ENCODE data around the gene SIRPG. TPM values are rescaled to one million over a fixed set of nuclear protein-coding genes. Genes with fewer than 3 reads are reported as not detected.

Gene SIRPG
- total RNA-seq, 4 donors from 2014 or later, result 0.62 TPM; not detected in 3

GRCh38 chr20:1700990-1701389 is 43.4 kb upstream of the SIRPG start:
- Histone ChIP-seq H3K9me3 (no peaks in the 10 kb centered on the region), H3K36me3 (no peaks in the 10 kb centered on the region), H3K27me3 (no peaks in the 10 kb centered on the region), H3K4me3 (no peak overlapping the region), H3K4me1 (no peaks in the 10 kb centered on the region), H3K27ac (no peak overlapping the region)
- ATAC-seq, result no peak
- TF ChIP-seq CTCF (IDR thresholded peaks at IDR 0.05), result no peak
- TF ChIP-seq POLR2AphosphoS5 (IDR thresholded peaks at IDR 0.05), result no peak
- no peak for TF ChIP-seq POLR2A (IDR thresholded peaks at IDR 0.05)
- TF ChIP-seq EP300 (IDR thresholded peaks at IDR 0.05), result no peak
- 27 to 74% methylated on average over 1 of the region's 1 CpG for WGBS, 2 donors (ENCODE audit: low coverage in 1 of 2)

DNA sequence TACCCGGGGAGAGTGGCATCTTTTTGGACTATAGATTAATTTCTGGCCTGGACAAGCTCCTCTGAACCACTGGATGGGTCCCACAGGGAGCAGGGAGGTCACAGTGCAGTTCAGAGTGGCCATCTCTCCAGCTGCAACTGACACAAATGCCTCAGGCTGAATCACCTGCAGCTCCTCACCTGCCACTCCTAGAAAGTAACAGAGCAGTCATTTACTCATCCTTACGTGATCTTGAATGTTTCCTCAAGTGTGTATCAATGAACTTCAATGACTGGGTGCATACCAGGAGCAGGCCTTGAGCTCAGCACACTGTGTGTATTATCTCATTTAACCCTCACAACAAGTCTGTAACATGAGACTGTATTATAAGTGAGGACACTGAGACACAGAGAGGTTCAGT is 40.0 kb upstream of the SIRPG start:
- Histone ChIP-seq H3K27ac (no peak overlapping the region), H3K9me3 (no peaks in the 10 kb centered on the region), H3K4me3 (no peak overlapping the region), H3K36me3 (no peaks in the 10 kb centered on the region), H3K27me3 (no peaks in the 10 kb centered on the region), H3K4me1 (no peaks in the 10 kb centered on the region)
- TF ChIP-seq POLR2A (IDR thresholded peaks at IDR 0.05), result no peak
- no peak for TF ChIP-seq POLR2AphosphoS5 (IDR thresholded peaks at IDR 0.05)
- no peak for TF ChIP-seq CTCF (IDR thresholded peaks at IDR 0.05)
- TF ChIP-seq EP300 (IDR thresholded peaks at IDR 0.05), result no peak
- no peak for ATAC-seq
- 80% methylated on average over 1 of the region's 2 CpGs for WGBS, 2 donors (ENCODE audit: low coverage in 1 of 2)

GRCh38 chr20:1696521-1697209 is 39.1 kb upstream of the SIRPG start:
- WGBS, 2 donors (ENCODE audit: low coverage in 1 of 2), result 58 to 76% methylated on average over 6 to 7 of the region's 7 CpGs
- H3K36me3 ChIP-seq, result no peaks in the 10 kb centered on the region
- no peak for TF ChIP-seq POLR2A (IDR thresholded peaks at IDR 0.05)
- no peak for TF ChIP-seq EP300 (IDR thresholded peaks at IDR 0.05)
- TF ChIP-seq CTCF (IDR thresholded peaks at IDR 0.05), result no peak
- TF ChIP-seq POLR2AphosphoS5 (IDR thresholded peaks at IDR 0.05), result no peak
- no peak overlapping the region for H3K4me3 ChIP-seq
- no peaks in the 10 kb centered on the region for H3K4me1 ChIP-seq
- H3K27me3 ChIP-seq, result no peaks in the 10 kb centered on the region
- H3K27ac ChIP-seq, result no peak overlapping the region
- ATAC-seq, result no peak
- H3K9me3 ChIP-seq, result no peaks in the 10 kb centered on the region

DNA sequence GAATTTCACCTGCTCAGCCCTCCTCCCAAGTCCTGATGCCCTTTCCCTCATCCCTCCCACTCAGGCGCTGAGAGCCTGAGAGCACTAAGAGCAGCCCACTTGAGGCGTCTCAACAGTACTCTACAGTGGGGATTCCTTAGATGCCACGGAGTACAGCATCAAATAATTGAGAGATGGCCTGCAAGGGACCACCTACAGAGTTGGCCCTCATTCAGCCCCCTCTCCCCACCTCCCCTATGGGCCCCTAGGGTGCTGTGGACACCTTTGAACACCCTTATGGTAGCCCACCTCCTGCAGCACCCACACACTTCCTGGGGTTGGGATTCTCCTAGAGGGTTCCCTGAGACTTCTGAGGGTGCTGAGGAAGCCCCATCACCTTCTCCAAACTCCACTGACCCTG is 37.1 kb upstream of the SIRPG start:
- H3K36me3 ChIP-seq, result no peaks in the 10 kb centered on the region
- TF ChIP-seq CTCF (IDR thresholded peaks at IDR 0.05) (no peak), POLR2A (IDR thresholded peaks at IDR 0.05) (no peak), POLR2AphosphoS5 (IDR thresholded peaks at IDR 0.05) (no peak)
- no peak overlapping the region for H3K4me3 ChIP-seq
- peaks cover 0 to 8% (median 0%) of the 10 kb centered on the region in 3 donors for H3K9me3 ChIP-seq
- H3K27me3 ChIP-seq, result peaks cover 6% of the 10 kb centered on the region
- H3K4me1 ChIP-seq, result no peaks in the 10 kb centered on the region
- 69 to 77% methylated on average over 3 of the region's 3 CpGs for WGBS, 2 donors (ENCODE audit: low coverage in 1 of 2)
- ATAC-seq, result no peak
- H3K27ac ChIP-seq, result no peak overlapping the region

DNA sequence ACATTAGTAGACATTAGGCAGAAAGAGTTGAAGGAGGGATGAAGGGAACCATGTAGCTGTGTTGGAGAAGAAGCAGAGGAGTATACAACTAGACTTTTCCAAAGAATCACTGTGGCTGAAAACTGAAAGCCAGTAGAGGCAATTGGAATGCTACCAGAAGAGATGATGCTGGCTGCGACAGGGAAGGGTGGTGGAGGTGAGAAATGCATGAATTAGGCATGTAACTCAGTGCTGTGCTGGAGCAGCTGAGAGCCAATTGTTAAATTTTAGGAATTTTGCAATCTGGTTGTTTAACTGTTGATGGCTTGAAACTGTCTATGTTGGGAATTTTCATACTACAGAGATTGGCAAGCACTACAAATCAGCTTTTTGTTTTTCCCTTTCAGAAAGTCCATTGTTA is 35.8 kb upstream of the SIRPG start:
- H3K4me3 ChIP-seq, result no peak overlapping the region
- no peaks in the 10 kb centered on the region for H3K36me3 ChIP-seq
- no peaks in the 10 kb centered on the region for H3K4me1 ChIP-seq
- TF ChIP-seq POLR2A (IDR thresholded peaks at IDR 0.05) (no peak), CTCF (IDR thresholded peaks at IDR 0.05) (no peak), POLR2AphosphoS5 (IDR thresholded peaks at IDR 0.05) (no peak), EP300 (IDR thresholded peaks at IDR 0.05) (no peak)
- H3K9me3 ChIP-seq, result peaks cover 0 to 8% (median 0%) of the 10 kb centered on the region in 3 donors
- WGBS, 2 donors (ENCODE audit: low coverage in 1 of 2), result 11 to 22% methylated on average over 1 of the region's 1 CpG
- ATAC-seq, result no peak
- H3K27me3 ChIP-seq, result peaks cover 6% of the 10 kb centered on the region
- no peak overlapping the region for H3K27ac ChIP-seq

Data from gastroesophageal sphincter (tissue), 4 donors.